ENCODE results near the gene DNAH9. TPM values are rescaled to one million over a fixed set of nuclear protein-coding genes. Genes with fewer than 3 reads are reported as not detected.
A peak's percentile ranks its signal among the peaks of the same experiment; 100 is the strongest.

Gene DNAH9
- total RNA-seq, 1 donor from 2014 or later = 0.08 TPM

DNA sequence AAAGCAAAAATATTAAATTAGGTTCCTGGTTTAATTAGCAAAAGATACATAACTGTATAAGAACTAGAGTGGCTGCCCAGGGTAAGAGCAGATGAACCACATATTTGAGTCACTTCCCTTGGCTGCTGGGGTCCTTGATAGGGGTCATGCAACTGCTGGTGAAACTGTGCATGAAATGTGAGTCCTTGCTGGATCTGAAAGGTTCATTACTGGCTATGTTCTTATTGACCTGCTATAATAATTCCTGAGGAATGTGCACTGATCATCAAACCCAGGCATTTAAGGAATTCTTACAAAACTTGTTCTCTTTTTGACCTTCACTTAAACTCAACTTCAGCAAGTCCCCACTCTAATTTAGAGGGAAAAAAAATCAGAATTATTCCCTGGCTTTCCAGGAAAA, 215.6 kb downstream of the DNAH9 start:
- DNase-seq (ENCODE audit: low read depth) = peak; percentile 1
- Histone ChIP-seq H3K27me3 (ENCODE audit: control insufficient read depth, insufficient read depth, low read length) (no peaks in the 10 kb centered on the region), H3K4me3 (ENCODE audit: low read depth, low read length) (no peak overlapping the region), H3K36me3 (ENCODE audit: control insufficient read depth, insufficient read depth, low read length) (no peaks in the 10 kb centered on the region)
- TF ChIP-seq, protein P1, sequence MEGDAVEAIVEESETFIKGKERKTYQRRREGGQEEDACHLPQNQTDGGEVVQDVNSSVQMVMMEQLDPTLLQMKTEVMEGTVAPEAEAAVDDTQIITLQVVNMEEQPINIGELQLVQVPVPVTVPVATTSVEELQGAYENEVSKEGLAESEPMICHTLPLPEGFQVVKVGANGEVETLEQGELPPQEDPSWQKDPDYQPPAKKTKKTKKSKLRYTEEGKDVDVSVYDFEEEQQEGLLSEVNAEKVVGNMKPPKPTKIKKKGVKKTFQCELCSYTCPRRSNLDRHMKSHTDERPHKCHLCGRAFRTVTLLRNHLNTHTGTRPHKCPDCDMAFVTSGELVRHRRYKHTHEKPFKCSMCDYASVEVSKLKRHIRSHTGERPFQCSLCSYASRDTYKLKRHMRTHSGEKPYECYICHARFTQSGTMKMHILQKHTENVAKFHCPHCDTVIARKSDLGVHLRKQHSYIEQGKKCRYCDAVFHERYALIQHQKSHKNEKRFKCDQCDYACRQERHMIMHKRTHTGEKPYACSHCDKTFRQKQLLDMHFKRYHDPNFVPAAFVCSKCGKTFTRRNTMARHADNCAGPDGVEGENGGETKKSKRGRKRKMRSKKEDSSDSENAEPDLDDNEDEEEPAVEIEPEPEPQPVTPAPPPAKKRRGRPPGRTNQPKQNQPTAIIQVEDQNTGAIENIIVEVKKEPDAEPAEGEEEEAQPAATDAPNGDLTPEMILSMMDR (IDR thresholded peaks at IDR 0.05; ENCODE audit: insufficient read depth, low read length, poor library complexity, severe bottlenecking) = no peak

DNA sequence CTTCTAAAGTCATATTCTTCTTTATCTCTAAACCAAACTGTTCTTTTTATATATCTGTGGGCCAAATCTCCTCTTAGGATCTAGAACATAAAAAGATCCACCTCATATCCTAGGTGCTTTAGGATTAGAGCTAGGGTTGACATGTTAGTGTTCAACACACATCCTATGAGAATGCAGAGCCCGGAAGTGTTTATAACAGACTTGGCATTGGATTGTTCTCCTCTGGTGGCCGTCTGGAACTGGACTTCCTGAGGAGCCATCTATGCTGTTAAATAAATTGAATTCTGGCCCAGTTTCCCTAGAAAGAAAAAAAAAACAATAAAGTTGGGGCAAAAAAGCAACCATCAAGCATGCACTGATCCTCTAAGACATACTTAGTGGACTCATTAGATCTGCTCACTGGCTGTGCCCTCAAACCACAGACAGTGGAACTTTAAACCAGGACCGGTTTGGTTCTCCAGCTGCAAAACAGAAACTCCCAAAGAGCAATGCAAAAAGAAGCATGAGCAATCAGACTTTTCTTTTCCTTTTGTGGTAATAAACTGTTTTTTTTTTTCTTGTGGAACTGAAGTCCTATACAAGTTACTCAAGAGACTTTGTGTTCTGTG, 216.5 kb downstream of the DNAH9 start:
- DNase-seq (ENCODE audit: low read depth) = no peak
- TF ChIP-seq, protein P1 (IDR thresholded peaks at IDR 0.05; ENCODE audit: insufficient read depth, low read length, poor library complexity, severe bottlenecking) = no peak
- Histone ChIP-seq H3K4me3 (ENCODE audit: low read depth, low read length) (no peak overlapping the region), H3K27me3 (ENCODE audit: control insufficient read depth, insufficient read depth, low read length) (no peaks in the 10 kb centered on the region), H3K36me3 (ENCODE audit: control insufficient read depth, insufficient read depth, low read length) (no peaks in the 10 kb centered on the region)

DNA sequence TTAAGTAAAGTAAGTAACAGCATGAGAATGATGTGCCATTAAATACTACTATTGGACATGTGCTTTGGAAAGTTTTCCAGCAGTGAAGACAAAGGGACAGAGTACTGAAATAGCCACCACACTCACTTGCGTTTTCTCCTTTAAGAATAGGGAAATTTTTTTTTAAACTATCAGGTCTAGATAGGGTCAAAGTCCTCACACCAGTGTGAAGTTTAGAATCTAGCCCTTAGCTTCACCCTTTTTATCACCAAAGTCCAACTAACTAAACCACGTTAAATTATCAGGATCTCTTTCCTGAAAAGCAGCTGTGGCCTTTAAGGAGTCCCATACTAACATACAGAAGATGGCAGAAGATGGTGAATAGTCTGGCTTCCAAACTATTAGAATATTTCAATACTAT, 218.1 kb downstream of the DNAH9 start:
- no peak for DNase-seq (ENCODE audit: low read depth)
- TF ChIP-seq, protein P1 (IDR thresholded peaks at IDR 0.05; ENCODE audit: insufficient read depth, low read length, poor library complexity, severe bottlenecking) = no peak
- no peak overlapping the region for H3K4me3 ChIP-seq (ENCODE audit: low read depth, low read length)
- H3K27me3 ChIP-seq (ENCODE audit: control insufficient read depth, insufficient read depth, low read length) = no peaks in the 10 kb centered on the region
- H3K36me3 ChIP-seq (ENCODE audit: control insufficient read depth, insufficient read depth, low read length) = no peaks in the 10 kb centered on the region

DNA sequence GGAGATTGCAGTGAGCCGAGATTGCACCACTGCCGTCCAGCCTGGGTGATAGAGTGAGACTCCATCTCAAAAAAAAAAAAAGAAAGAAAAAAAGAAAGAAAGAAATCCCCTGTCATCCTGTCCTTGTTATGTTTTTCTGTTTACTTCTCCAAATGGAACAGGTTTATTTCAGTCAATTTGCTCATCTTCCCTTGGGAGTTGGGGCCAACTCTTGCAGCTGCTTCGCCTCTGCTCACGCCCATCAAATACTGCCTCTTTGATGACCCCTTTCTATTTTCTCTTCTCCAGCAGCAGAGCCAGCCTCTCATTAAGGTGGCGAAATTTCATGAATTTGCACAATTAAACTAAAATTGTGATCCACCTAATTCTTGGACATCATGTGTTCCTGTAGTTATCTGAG, 225.6 kb downstream of the DNAH9 start:
- Histone ChIP-seq H3K27me3 (ENCODE audit: control insufficient read depth, insufficient read depth, low read length) (no peaks in the 10 kb centered on the region), H3K36me3 (ENCODE audit: control insufficient read depth, insufficient read depth, low read length) (no peaks in the 10 kb centered on the region), H3K4me3 (ENCODE audit: low read depth, low read length) (no peak overlapping the region)
- TF ChIP-seq, protein P1 (IDR thresholded peaks at IDR 0.05; ENCODE audit: insufficient read depth, low read length, poor library complexity, severe bottlenecking) = no peak
- DNase-seq (ENCODE audit: low read depth) = no peak

DNA sequence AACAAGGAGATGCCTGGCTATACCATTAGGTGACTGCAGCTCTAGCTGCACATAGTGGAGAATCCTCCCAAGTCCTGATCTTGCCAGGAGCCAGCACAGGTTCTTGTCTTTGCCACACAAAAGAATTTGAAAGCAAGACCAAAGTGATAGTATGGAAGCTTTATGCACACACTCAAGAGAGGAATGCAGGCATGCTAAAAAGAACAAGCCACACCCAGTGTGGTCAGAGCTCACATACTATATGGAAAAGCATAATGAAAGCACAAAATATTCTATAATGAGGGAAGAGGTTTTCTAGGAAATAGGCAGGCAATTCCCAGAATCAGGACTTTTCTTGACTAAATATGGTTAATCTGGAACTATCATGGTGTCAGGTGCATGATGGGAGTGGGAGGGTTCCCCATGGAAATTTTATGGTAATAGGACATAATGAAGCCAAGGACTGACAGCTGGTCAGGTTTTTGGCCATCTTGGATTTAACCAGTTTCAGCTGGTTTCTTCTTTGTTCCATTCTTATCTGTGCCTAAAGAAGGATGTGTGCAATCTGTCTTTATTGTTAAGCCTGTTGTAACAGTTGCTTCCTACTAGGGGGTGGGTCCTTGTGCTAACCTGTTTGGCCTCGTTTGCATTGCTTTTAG, 227.4 kb downstream of the DNAH9 start:
- Histone ChIP-seq H3K27me3 (ENCODE audit: control insufficient read depth, insufficient read depth, low read length) (no peaks in the 10 kb centered on the region), H3K4me3 (ENCODE audit: low read depth, low read length) (no peak overlapping the region), H3K36me3 (ENCODE audit: control insufficient read depth, insufficient read depth, low read length) (no peaks in the 10 kb centered on the region)
- no peak for DNase-seq (ENCODE audit: low read depth)
- TF ChIP-seq, protein P1 (IDR thresholded peaks at IDR 0.05; ENCODE audit: insufficient read depth, low read length, poor library complexity, severe bottlenecking) = no peak
